HFFc6 (cell line): Measurements from ENCODE around the gene ARMC9. TPM values are rescaled to one million over a fixed set of nuclear protein-coding genes. Genes with fewer than 3 reads are reported as not detected.

ENCODE experiments used
- DNase-seq: peaks from one replicate; pipeline ENCODE4 v3.0.0-alpha.2; 2018
- H3K27ac Mint-ChIP-seq: 2 replicates; pipeline ENCODE4 v1.8.0; 2020; ENCODE audit warnings: mild to moderate bottlenecking, mixed read lengths
- H3K27me3 Mint-ChIP-seq: 2 replicates; pipeline ENCODE4 v1.8.0; 2021; ENCODE audit warnings: mild to moderate bottlenecking, moderate library complexity, mixed read lengths; ENCODE audit not compliant: insufficient read depth
- H3K36me3 Mint-ChIP-seq: 2 replicates; pipeline ENCODE4 v1.8.0; 2021; ENCODE audit warnings: low read depth, mixed read lengths
- H3K4me1 Mint-ChIP-seq: 2 replicates; pipeline ENCODE4 v1.8.0; 2020; ENCODE audit warnings: low read depth, mixed read lengths
- H3K4me3 Mint-ChIP-seq: 2 replicates; pipeline ENCODE4 v1.8.0; 2020; ENCODE audit warnings: mild to moderate bottlenecking, moderate library complexity, mixed read lengths
- H3K9me3 Mint-ChIP-seq: 2 replicates; pipeline ENCODE4 v1.8.0; 2020; ENCODE audit warnings: mild to moderate bottlenecking, mixed read lengths
- total RNA-seq, 6 experiments: library from RNA; stranded (reverse); fragmentation: NEBNext Ultra II Directional; extraction: Animal tissue kit (Norgen Biotek cat#: 25700); gene quantifications; 2 replicates in 1 of 6; 3 replicates in 5 of 6; pipeline ENCODE4 v1.2.3, GENCODE V29; 2021
- TF ChIP-seq, protein P1 (sequence below): fragments of 200-600 bp; sonication (generic); IDR thresholded peaks from 2 replicates; pipeline ENCODE4 v1.5.0; 2021; ENCODE audit warnings: antibody characterized with exemption, mild to moderate bottlenecking

The ARMC9 gene
- total RNA-seq, 6 experiments from 2014 or later, result 49.3 to 93.2 (median 55.7) TPM

DNA sequence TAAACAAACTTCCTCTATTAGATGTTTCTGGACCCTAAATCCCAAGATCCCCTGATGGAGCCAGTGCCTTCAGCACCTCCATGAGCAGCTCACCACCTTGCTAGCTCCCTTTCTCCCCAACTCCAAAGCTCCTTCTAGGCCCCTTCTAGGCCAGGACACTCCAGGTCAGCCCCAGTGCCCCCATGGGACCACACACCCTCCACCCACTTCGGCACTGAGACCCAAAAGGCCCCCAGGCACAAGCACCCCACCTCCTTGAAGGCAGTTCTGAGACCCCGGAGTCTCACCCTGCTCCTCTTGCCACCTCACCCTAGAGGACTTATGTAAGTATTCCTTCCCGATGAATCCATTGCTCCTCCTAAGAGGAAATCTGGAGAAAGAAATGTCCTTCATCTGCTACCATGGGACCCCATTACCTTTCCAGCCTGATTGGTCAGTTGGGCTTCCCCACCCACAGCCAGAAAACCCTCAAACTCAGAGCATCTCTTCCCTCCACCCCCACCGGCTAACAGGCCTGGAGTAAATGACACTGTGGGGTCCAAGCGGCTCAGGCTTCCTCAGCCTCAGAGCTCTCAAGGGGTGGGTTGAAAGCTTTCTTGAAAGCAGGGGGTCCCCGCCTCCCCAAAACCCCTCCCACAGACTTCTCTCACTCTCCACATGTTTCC lies 9.8 kb upstream of the ARMC9 start:
- H3K27me3 Mint-ChIP-seq, result no peaks in the 10 kb centered on the region; the same call in 1 of the 2 replicates
- H3K9me3 Mint-ChIP-seq, result no peaks in the 10 kb centered on the region
- no peaks in the 10 kb centered on the region for H3K36me3 Mint-ChIP-seq
- TF ChIP-seq, protein P1, sequence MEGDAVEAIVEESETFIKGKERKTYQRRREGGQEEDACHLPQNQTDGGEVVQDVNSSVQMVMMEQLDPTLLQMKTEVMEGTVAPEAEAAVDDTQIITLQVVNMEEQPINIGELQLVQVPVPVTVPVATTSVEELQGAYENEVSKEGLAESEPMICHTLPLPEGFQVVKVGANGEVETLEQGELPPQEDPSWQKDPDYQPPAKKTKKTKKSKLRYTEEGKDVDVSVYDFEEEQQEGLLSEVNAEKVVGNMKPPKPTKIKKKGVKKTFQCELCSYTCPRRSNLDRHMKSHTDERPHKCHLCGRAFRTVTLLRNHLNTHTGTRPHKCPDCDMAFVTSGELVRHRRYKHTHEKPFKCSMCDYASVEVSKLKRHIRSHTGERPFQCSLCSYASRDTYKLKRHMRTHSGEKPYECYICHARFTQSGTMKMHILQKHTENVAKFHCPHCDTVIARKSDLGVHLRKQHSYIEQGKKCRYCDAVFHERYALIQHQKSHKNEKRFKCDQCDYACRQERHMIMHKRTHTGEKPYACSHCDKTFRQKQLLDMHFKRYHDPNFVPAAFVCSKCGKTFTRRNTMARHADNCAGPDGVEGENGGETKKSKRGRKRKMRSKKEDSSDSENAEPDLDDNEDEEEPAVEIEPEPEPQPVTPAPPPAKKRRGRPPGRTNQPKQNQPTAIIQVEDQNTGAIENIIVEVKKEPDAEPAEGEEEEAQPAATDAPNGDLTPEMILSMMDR, result no peak
- no peak overlapping the region for H3K27ac Mint-ChIP-seq
- H3K4me1 Mint-ChIP-seq, result peaks cover 29% of the 10 kb centered on the region
- no peak for DNase-seq
- H3K4me3 Mint-ChIP-seq, result no peak overlapping the region

GRCh38 chr2:231189171-231189530 lies 9.3 kb upstream of the ARMC9 start:
- Mint-ChIP-seq H3K4me3 (no peak overlapping the region), H3K36me3 (no peaks in the 10 kb centered on the region), H3K27me3 (no peaks in the 10 kb centered on the region; the same call in 1 of the 2 replicates), H3K27ac (no peak overlapping the region), H3K9me3 (no peaks in the 10 kb centered on the region), H3K4me1 (peaks cover 29% of the 10 kb centered on the region)
- DNase-seq, result no peak
- TF ChIP-seq, protein P1, result no peak

GRCh38 chr2:231189571-231190495 lies 8.6 kb upstream of the ARMC9 start:
- TF ChIP-seq, protein P1, result no peak
- peaks cover 29% of the 10 kb centered on the region for H3K4me1 Mint-ChIP-seq
- no peaks in the 10 kb centered on the region; the same call in 1 of the 2 replicates for H3K27me3 Mint-ChIP-seq
- no peak overlapping the region for H3K4me3 Mint-ChIP-seq
- no peak overlapping the region for H3K27ac Mint-ChIP-seq
- no peaks in the 10 kb centered on the region for H3K9me3 Mint-ChIP-seq
- H3K36me3 Mint-ChIP-seq, result no peaks in the 10 kb centered on the region
- DNase-seq, result no peak

- no peak overlapping the region for H3K27ac Mint-ChIP-seq
- H3K9me3 Mint-ChIP-seq, result no peaks in the 10 kb centered on the region
- no peak overlapping the region for H3K4me3 Mint-ChIP-seq
- DNase-seq, result no peak
- no peaks in the 10 kb centered on the region; the same call in 1 of the 2 replicates for H3K27me3 Mint-ChIP-seq
- no peaks in the 10 kb centered on the region for H3K36me3 Mint-ChIP-seq
- peaks cover 29% of the 10 kb centered on the region for H3K4me1 Mint-ChIP-seq
- TF ChIP-seq, protein P1, result no peak
Observed at GRCh38 chr2:231190531-231191197, 7.8 kb upstream of the ARMC9 start.
